ENCODE data around the gene COG5.

Gene COG5

GRCh38 chr7:107194052-107194451 is 369.7 kb downstream of the COG5 start:
- DNase-seq (ENCODE audit: low spot score): no peak
- TF ChIP-seq, protein P1, sequence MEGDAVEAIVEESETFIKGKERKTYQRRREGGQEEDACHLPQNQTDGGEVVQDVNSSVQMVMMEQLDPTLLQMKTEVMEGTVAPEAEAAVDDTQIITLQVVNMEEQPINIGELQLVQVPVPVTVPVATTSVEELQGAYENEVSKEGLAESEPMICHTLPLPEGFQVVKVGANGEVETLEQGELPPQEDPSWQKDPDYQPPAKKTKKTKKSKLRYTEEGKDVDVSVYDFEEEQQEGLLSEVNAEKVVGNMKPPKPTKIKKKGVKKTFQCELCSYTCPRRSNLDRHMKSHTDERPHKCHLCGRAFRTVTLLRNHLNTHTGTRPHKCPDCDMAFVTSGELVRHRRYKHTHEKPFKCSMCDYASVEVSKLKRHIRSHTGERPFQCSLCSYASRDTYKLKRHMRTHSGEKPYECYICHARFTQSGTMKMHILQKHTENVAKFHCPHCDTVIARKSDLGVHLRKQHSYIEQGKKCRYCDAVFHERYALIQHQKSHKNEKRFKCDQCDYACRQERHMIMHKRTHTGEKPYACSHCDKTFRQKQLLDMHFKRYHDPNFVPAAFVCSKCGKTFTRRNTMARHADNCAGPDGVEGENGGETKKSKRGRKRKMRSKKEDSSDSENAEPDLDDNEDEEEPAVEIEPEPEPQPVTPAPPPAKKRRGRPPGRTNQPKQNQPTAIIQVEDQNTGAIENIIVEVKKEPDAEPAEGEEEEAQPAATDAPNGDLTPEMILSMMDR (IDR thresholded peaks at IDR 0.05; ENCODE audit: extremely low read depth, missing control alignments): no peak

DNA sequence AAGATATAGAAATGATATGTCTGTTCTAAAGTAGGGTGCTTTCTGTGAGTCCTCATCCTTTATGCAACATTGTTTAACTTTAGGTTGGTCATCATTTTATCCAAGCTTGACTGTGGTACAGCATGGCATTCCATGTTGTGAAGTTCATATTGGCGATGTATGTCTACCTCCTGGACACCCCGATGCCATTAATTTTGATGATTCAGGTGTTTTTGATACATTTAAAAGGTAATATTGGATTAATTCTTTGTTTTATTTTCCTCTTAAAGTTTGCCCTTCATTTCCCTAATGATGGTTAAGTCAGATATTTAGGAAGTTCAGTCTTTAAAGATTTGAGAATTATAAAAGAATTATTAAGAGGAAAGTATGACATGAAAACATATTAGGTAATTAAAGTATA is 373.6 kb downstream of the COG5 start:
- DNase-seq (ENCODE audit: low spot score): no peak
- TF ChIP-seq, protein P1 (IDR thresholded peaks at IDR 0.05; ENCODE audit: extremely low read depth, missing control alignments): no peak

- TF ChIP-seq, protein P1 (IDR thresholded peaks at IDR 0.05; ENCODE audit: extremely low read depth, missing control alignments): no peak
- no peak for DNase-seq (ENCODE audit: low spot score)
Measured at GRCh38 chr7:107187774-107188173, 375.9 kb downstream of the COG5 start.

GRCh38 chr7:107186240-107186639 is 377.5 kb downstream of the COG5 start:
- TF ChIP-seq, protein P1 (IDR thresholded peaks at IDR 0.05; ENCODE audit: extremely low read depth, missing control alignments): no peak
- DNase-seq (ENCODE audit: low spot score): no peak

- no peak for DNase-seq (ENCODE audit: low spot score)
- TF ChIP-seq, protein P1 (IDR thresholded peaks at IDR 0.05; ENCODE audit: extremely low read depth, missing control alignments): no peak
Measured at GRCh38 chr7:107185716-107186115, 378.0 kb downstream of the COG5 start.

GRCh38 chr7:107181172-107181571 is 382.5 kb downstream of the COG5 start:
- TF ChIP-seq, protein P1 (IDR thresholded peaks at IDR 0.05; ENCODE audit: extremely low read depth, missing control alignments): no peak
- no peak for DNase-seq (ENCODE audit: low spot score)

DNA sequence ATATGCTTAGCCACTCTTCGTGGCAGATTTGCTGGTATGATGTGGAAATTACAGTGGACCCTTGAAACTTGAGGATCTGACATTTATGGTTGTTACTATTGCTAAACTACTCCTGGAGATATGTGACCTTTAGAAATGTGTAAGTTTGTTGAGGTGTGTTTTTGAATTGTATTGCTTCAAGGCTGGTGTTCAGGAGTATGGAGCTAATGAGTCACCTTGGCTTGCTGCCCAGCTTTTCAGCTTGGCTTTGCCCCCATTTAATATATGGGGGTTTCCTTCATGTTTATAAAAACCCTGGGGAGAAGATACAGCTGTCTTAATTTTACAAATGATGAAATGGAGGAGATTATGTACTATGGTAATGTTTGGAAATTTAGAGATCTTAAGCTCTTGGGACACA is 383.3 kb downstream of the COG5 start:
- TF ChIP-seq, protein P1 (IDR thresholded peaks at IDR 0.05; ENCODE audit: extremely low read depth, missing control alignments): no peak
- no peak for DNase-seq (ENCODE audit: low spot score)
